ENCODE results near the gene HJV.

- TF ChIP-seq POLR2A (IDR thresholded peaks at IDR 0.05) (no peak), CTCF (IDR thresholded peaks at IDR 0.05) (no peak), EP300 (IDR thresholded peaks at IDR 0.05) (no peak)
Measured at GRCh38 chr1:146046664-146047063, 25.1 kb upstream of the HJV start.

Measured in ovary (tissue), 3 donors.